ENCODE results near the gene MYZAP.

- TF ChIP-seq SMC3 (IDR thresholded peaks at IDR 0.05; ENCODE audit: low read depth, low read length) (no peak), CEBPB (IDR thresholded peaks at IDR 0.05; ENCODE audit: low read depth, low read length) (no peak), MAZ (IDR thresholded peaks at IDR 0.05; ENCODE audit: borderline replicate concordance, low read depth, low read length) (no peak), POLR2A (IDR thresholded peaks at IDR 0.05; ENCODE audit: low read depth, low read length) (no peak), RAD21 (IDR thresholded peaks at IDR 0.05; ENCODE audit: low read length) (no peak), MXI1 (IDR thresholded peaks at IDR 0.05; ENCODE audit: borderline replicate concordance, low read depth, low read length) (no peak)
- TF ChIP-seq, protein P1, sequence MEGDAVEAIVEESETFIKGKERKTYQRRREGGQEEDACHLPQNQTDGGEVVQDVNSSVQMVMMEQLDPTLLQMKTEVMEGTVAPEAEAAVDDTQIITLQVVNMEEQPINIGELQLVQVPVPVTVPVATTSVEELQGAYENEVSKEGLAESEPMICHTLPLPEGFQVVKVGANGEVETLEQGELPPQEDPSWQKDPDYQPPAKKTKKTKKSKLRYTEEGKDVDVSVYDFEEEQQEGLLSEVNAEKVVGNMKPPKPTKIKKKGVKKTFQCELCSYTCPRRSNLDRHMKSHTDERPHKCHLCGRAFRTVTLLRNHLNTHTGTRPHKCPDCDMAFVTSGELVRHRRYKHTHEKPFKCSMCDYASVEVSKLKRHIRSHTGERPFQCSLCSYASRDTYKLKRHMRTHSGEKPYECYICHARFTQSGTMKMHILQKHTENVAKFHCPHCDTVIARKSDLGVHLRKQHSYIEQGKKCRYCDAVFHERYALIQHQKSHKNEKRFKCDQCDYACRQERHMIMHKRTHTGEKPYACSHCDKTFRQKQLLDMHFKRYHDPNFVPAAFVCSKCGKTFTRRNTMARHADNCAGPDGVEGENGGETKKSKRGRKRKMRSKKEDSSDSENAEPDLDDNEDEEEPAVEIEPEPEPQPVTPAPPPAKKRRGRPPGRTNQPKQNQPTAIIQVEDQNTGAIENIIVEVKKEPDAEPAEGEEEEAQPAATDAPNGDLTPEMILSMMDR (conservative IDR thresholded peaks at IDR 0.05; ENCODE audit: low read depth, low read length) = no peak
Observed at GRCh38 chr15:57727031-57727430, 135.3 kb downstream of the MYZAP start.
